Activated T-cell treated with anti-CD3 and anti-CD28 coated beads, Interleukin-2, amount 50 U/mL, for 24 hours (primary cell): ENCODE measurements around the gene TMEM106C.
A peak's percentile ranks its signal among the peaks of the same experiment; 100 is the strongest.

Experiments used
- DNase-seq: peaks from one replicate; pipeline ENCODE4 v3.0.0-alpha.2; 2020
- H3K27ac Mint-ChIP-seq: 2 replicates; pipeline ENCODE4 v1.8.0; 2020; ENCODE audit warnings: mild to moderate bottlenecking, mixed read lengths
- H3K27me3 Mint-ChIP-seq: 2 replicates; pipeline ENCODE4 v1.8.0; 2020; ENCODE audit warnings: mixed read lengths
- H3K36me3 Mint-ChIP-seq: 2 replicates; pipeline ENCODE4 v1.8.0; 2020; ENCODE audit warnings: low read depth, mixed read lengths
- H3K4me1 Mint-ChIP-seq: 2 replicates; pipeline ENCODE4 v1.8.0; 2020; ENCODE audit warnings: low read depth, mixed read lengths
- H3K4me3 Mint-ChIP-seq: 2 replicates; pipeline ENCODE4 v1.8.0; 2020; ENCODE audit warnings: mild to moderate bottlenecking, moderate library complexity, mixed read lengths
- H3K9me3 Mint-ChIP-seq: 2 replicates; pipeline ENCODE4 v1.8.0; 2020; ENCODE audit warnings: mixed read lengths

The TMEM106C gene

DNA sequence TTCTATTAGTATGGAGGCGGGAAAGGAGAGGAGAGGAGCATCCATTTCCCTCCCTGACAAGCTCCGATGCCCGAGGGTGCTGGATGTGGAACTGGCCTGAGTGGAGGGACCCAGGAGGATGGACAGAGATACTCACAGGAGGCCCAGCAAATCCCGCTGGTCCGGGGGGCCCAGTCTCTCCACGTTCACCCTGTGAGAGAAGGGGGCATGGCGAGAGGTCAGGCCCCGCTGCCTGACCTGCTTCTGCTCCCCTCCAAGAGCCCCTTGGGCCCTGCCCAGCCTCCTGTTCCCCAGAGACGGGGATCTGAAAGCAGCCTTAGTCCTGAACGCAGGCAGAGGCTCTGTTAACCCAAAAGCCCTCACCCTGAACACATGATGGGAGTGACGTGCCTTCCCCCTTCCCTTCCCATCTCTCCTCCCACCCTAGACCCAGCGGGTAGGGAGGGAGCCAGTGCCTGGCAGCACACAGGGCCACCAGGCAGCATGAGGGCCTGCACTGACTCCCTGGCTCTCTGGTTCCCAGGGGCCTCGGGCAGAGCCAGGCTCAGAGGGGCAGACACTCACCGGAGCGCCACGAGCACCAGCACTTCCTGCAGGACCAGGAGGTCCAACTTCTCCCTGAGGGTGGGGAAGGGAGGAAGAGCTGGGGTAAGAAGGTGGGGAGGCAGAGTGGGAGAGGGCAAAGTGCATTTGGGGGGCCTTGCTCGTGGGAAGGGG lies 17.5 kb downstream of the TMEM106C start:
- no peaks in the 10 kb centered on the region for H3K27me3 Mint-ChIP-seq
- no peaks in the 10 kb centered on the region for H3K36me3 Mint-ChIP-seq
- no peak for DNase-seq
- H3K27ac Mint-ChIP-seq, result no peak overlapping the region
- no peak overlapping the region for H3K4me3 Mint-ChIP-seq
- no peaks in the 10 kb centered on the region for H3K4me1 Mint-ChIP-seq
- no peaks in the 10 kb centered on the region for H3K9me3 Mint-ChIP-seq

DNA sequence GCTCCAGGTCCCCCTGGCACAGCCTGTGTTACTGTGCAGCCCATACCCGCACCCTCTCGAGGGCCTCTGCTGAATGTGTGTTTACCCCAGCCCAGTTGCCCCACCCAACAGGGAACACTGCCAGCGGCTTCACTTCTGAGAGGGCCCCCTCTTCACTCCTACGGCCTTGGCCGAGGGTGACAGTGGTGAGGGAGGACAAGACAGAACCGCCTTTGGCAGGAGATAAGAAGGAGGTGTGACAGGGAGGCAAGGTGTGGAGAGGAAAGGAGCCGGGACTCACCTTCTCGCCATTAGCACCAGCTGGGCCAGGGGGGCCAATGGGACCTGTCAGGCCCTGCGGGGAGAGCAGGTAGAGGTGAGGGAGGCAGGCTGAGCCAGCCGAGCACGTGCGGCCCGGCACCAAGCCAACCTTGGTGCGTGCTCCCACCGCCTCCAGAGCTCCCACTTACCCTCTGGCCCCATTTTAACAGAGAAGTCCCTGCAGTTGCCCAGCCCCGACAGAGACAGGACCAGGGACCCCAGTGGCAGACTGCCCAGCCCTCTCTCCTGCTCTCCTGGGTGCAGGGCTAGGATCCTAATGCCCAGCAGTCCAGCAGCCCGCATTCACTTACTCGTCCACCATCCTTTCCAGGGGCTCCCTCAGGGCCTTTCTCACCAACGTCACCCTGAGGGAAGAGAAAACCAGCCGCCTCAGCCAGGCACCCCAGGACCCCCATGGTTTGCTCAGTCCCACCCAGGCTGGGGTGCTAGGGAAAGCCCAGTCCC lies 18.3 kb downstream of the TMEM106C start:
- no peak overlapping the region for H3K4me3 Mint-ChIP-seq
- no peak overlapping the region for H3K27ac Mint-ChIP-seq
- no peaks in the 10 kb centered on the region for H3K27me3 Mint-ChIP-seq
- H3K36me3 Mint-ChIP-seq, result no peaks in the 10 kb centered on the region
- H3K4me1 Mint-ChIP-seq, result no peaks in the 10 kb centered on the region
- no peak for DNase-seq
- no peaks in the 10 kb centered on the region for H3K9me3 Mint-ChIP-seq

DNA sequence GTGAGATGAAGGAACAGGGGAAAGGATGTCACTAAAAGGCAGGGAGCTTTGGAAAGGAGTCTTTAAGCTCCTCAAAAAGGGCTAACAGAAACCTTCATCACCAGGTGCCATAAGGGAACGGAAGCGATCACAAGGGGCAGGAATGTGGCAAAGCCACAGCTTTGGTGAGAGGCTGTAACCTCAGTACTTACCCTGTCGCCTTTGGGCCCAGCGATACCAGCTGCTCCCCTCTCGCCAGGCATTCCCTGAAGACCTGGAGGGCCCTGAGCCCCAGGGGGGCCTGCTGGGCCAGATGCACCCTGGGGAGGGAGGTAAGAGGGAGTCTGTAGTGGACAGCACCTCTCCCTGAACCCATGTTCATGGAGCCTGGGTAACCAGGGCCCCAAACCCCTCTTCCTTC lies 18.9 kb downstream of the TMEM106C start:
- Mint-ChIP-seq H3K4me3 (no peak overlapping the region), H3K27me3 (no peaks in the 10 kb centered on the region), H3K36me3 (no peaks in the 10 kb centered on the region), H3K9me3 (no peaks in the 10 kb centered on the region), H3K4me1 (no peaks in the 10 kb centered on the region), H3K27ac (no peak overlapping the region)
- DNase-seq, result no peak

DNA sequence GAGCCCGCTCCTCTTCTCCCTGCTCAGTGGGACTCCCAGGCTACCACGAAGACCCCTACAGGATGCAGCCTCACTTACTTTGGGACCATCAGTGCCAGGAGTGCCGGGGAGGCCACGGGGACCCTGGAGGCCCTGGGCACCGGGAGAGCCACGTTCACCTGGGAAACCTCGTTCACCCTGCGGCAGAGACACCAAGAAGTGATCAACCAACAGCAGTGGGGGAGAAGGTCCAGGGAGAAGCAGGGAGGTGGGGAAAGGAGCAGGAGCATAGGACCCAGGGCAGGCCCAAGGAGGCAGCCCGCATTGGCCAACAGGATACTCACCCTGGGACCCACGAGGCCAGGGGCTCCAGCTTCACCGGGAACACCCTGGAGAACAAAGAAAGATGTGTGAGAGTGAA lies 19.4 kb downstream of the TMEM106C start:
- no peaks in the 10 kb centered on the region for H3K27me3 Mint-ChIP-seq
- no peaks in the 10 kb centered on the region for H3K4me1 Mint-ChIP-seq
- no peak overlapping the region for H3K4me3 Mint-ChIP-seq
- H3K27ac Mint-ChIP-seq, result no peak overlapping the region
- H3K9me3 Mint-ChIP-seq, result no peaks in the 10 kb centered on the region
- DNase-seq, result no peak
- H3K36me3 Mint-ChIP-seq, result no peaks in the 10 kb centered on the region

DNA sequence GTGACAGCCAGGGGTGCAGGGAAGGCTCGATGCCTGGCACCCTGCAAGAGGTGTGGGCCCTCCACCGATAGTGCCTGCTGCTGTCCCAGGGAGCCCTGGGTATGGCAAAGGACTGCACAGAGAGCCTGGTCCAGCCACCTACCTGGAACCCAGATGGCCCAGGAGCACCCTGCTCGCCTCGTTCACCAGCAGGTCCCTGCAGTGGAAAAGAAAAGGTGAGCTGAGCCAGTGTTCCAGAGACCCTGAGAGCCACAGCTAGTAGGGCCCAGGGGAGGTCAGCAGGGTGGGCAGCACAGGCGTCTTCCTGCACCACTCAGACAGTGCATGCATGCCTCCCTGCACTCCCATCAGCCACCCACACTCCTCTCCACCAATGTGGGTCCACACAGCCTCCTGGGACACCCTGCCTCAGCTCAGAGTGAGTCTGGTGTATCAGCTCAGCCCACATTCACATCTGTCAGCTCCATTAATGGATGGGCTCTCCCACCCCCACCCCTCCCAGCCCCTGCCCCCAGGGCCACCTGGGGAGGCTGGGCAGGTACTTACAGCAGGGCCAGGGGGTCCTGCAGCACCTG lies 20.2 kb downstream of the TMEM106C start:
- H3K4me3 Mint-ChIP-seq, result no peak overlapping the region
- H3K9me3 Mint-ChIP-seq, result no peaks in the 10 kb centered on the region
- H3K27me3 Mint-ChIP-seq, result no peaks in the 10 kb centered on the region
- H3K36me3 Mint-ChIP-seq, result no peaks in the 10 kb centered on the region
- H3K27ac Mint-ChIP-seq, result no peak overlapping the region
- no peaks in the 10 kb centered on the region for H3K4me1 Mint-ChIP-seq
- no peak for DNase-seq

DNA sequence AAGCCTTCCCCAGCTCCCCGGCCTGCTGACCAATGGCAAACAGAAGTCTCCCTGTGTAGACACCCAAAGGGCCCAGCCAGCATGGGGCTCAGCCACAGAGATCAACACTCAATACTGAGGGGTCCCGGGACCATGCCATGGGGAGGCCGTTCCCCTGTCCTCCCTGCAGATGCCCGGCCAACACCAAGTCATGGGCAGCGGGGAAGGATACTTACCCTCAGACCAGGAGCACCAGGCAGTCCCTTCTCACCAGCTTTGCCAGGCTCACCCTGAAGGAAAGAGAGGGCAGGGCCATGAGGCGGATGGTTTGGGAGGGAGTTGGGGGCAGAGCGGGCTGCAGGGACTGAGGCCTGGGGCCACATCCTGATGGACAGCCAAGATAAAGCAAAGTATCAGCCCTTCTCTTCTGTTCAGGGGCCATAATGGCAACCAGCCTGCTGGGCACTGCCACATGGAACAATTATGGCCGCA lies 21.0 kb downstream of the TMEM106C start:
- DNase-seq, result no peak
- no peaks in the 10 kb centered on the region for H3K36me3 Mint-ChIP-seq
- peaks cover 4% of the 10 kb centered on the region for H3K27me3 Mint-ChIP-seq
- H3K9me3 Mint-ChIP-seq, result no peaks in the 10 kb centered on the region
- H3K27ac Mint-ChIP-seq, result no peak overlapping the region
- no peak overlapping the region for H3K4me3 Mint-ChIP-seq
- H3K4me1 Mint-ChIP-seq, result peaks cover 4% of the 10 kb centered on the region

DNA sequence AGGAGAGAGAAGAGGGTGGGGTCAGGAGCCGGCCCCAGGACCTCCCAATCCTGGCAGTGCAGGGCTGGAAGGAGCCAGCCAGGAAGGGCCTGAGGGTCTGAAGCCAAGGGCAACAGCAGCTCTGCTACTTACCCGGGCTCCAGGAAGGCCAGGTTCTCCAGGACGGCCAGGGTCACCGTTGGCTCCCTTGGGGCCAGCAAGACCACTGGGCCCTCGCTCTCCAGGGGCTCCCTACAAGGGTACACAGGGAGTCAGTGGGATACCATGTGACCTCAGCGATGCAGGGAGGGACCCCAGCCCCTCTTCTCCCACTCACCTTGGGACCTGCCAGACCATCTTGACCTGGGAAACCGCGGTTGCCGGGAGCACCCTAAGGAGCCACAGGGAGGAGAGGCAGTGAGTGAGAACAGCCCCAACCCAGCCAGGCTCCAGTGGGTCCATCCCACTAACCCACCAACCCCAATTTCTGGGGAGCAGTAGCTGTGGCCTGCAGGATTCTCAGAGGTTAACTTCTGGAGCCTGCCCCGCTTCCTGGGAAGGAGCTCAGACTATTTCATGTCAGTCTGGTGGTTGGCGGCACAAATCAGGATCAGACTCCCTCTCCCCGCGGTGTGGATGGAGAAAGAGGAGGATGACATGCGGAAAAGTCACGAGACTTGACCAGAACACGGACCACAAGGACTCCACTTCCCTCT lies 22.3 kb downstream of the TMEM106C start:
- DNase-seq, result no peak
- H3K36me3 Mint-ChIP-seq, result no peaks in the 10 kb centered on the region
- no peaks in the 10 kb centered on the region for H3K9me3 Mint-ChIP-seq
- H3K4me3 Mint-ChIP-seq, result no peak overlapping the region
- H3K4me1 Mint-ChIP-seq, result peaks cover 18% of the 10 kb centered on the region
- no peak overlapping the region for H3K27ac Mint-ChIP-seq
- peaks cover 4% of the 10 kb centered on the region for H3K27me3 Mint-ChIP-seq

DNA sequence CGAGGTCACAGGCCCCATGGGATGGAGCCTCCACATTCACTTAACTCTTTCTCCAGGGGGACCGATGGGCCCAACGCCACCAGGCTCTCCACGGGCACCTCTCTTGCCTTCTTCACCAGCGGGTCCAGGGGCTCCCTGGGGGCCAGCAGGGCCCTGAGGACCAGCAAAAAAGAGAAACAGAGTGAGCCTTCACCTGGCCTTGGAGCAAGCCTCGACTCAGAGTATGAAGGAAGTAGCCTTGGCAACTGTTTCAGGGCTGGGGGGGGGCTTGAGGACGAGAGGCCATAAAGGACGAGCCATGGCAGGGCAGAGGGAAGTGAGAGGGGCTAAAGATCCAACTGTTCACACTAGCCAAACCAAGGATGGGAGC lies 22.9 kb downstream of the TMEM106C start:
- no peak for DNase-seq
- H3K4me1 Mint-ChIP-seq, result peaks cover 23% of the 10 kb centered on the region

DNA sequence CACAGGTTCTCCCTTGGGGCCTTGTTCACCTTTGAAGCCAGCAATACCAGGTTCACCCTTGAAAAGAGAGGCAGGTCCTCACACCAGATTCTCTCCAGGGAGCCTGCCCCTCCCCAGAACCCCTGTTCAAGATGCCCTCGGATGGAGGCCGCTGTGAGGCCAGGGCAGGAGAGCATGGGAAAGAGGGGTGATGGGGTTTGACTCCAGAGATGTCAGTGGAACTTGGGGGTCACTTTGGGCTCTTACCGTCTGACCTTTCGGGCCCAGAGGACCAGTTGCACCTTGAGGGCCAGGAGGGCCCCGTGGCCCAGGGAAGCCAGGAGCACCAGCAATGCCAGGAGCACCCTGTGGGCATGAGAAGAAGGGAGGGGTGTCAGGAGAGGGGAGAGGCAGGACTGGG lies 23.4 kb downstream of the TMEM106C start:
- Mint-ChIP-seq H3K27ac (no peak overlapping the region), H3K27me3 (peaks cover 5% of the 10 kb centered on the region), H3K4me3 (no peak overlapping the region), H3K9me3 (no peaks in the 10 kb centered on the region), H3K4me1 (peaks cover 23% of the 10 kb centered on the region), H3K36me3 (no peaks in the 10 kb centered on the region)
- no peak for DNase-seq

More for the DNA sequence above, 22.9 kb downstream of the TMEM106C start:
- Mint-ChIP-seq H3K4me3 (no peak overlapping the region), H3K9me3 (no peaks in the 10 kb centered on the region), H3K27me3 (peaks cover 4% of the 10 kb centered on the region), H3K36me3 (no peaks in the 10 kb centered on the region), H3K27ac (no peak overlapping the region)

DNA sequence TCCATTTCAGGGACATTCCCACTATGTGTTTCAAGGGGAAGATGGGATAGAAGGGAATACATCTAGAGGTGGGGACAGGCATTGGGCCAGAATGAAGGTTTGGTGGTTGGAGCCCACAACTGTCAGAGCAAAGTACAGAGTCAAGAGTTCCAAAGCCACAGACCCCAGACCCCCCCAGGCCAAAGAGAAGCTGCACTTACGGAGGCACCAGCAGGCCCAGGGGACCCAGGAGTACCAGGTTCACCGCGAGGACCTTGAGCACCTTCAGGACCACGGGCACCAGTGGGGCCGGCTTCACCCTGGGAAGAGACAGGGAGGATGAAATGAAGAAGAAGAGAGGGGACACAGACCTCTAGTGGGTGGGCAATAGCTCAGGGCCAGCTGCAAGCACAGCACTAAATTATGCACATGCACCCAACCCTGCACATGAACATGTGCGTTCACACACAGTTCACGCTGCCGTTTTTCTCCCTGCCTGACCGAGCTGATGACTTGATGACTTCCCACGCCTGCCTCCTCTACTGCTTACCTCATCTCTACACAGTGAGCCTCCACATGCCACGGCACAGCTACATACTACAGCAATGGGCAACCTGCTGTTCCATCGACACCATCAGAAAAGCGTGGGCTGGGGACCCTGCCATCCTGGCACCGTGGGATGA lies 24.1 kb downstream of the TMEM106C start:
- H3K36me3 Mint-ChIP-seq, result no peaks in the 10 kb centered on the region
- no peak overlapping the region for H3K27ac Mint-ChIP-seq
- H3K4me1 Mint-ChIP-seq, result peaks cover 23% of the 10 kb centered on the region
- H3K27me3 Mint-ChIP-seq, result peaks cover 9% of the 10 kb centered on the region
- no peaks in the 10 kb centered on the region for H3K9me3 Mint-ChIP-seq
- peak; percentile 19 for DNase-seq
- no peak overlapping the region for H3K4me3 Mint-ChIP-seq

DNA sequence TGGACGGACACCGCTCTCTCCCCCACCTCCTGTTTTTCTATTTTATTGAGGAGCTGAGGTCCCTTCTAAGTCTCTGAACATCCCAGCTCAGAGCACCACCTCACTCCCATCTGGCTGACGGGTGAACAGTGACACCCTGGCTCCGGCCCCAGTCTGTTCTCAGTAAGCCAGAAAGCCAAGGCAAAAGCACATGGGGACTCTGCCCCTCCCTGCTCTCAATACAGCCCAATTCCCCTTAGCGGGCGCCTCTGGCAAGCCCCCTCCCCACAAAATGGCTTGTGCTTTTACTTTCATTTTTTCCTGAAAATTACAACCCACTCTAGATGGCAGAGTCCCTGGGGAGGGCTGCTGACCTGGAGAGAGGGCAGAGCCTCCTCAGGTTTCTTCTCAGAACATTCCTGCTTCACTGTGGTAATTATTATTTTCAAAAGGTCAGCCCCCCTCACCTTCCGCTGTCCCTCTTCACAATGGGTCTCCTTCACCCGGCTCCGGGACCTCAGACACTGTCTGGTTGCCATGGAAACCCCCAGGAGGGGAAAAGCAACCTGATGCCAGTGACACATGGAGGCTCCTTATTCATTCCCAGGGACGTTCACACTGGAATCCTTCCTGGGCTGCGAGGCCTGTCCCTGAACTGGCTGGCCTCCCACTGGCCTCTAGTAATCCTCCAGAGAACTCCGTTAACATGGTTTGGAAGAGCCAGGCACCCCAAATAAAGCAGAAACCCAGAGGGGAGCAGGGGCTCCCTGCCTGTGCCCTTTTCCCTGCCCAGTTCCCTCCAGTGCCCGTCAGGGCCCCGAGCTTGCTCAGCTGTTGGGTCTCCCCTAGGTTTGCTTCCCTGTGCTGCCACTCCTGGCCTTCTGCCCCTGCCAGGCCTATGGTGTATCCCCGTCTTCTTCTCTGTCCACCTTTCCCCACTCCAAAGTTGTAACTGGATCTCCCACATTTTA lies 25.0 kb downstream of the TMEM106C start:
- no peak overlapping the region for H3K27ac Mint-ChIP-seq
- no peak overlapping the region for H3K4me3 Mint-ChIP-seq
- peaks cover 23% of the 10 kb centered on the region for H3K4me1 Mint-ChIP-seq
- H3K9me3 Mint-ChIP-seq, result no peaks in the 10 kb centered on the region
- DNase-seq, result peak; percentile 26
- H3K36me3 Mint-ChIP-seq, result no peaks in the 10 kb centered on the region
- peaks cover 12% of the 10 kb centered on the region for H3K27me3 Mint-ChIP-seq

DNA sequence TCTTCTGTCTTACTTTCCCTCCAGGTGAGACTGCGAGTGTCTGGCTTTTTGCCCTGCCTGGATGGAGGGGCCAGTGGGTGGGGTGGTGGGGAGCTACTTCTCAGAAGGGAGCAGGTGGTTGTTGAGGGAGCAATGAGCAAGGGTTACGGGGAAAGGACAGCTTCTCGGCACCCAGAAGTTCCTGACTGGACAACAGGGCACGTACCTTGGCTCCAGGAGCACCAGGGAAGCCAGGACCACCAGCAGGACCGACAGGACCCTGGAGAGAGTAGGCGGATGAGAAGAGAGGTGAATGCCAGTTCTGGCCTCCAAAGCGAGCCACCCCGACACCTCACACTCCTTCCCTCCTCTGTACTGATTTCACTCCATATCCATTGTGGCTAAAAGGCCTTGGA lies 25.6 kb downstream of the TMEM106C start:
- DNase-seq, result no peak
- H3K27me3 Mint-ChIP-seq, result peaks cover 17% of the 10 kb centered on the region
- no peak overlapping the region for H3K27ac Mint-ChIP-seq
- peaks cover 23% of the 10 kb centered on the region for H3K4me1 Mint-ChIP-seq
- no peaks in the 10 kb centered on the region for H3K36me3 Mint-ChIP-seq
- no peak overlapping the region for H3K4me3 Mint-ChIP-seq
- no peaks in the 10 kb centered on the region for H3K9me3 Mint-ChIP-seq

DNA sequence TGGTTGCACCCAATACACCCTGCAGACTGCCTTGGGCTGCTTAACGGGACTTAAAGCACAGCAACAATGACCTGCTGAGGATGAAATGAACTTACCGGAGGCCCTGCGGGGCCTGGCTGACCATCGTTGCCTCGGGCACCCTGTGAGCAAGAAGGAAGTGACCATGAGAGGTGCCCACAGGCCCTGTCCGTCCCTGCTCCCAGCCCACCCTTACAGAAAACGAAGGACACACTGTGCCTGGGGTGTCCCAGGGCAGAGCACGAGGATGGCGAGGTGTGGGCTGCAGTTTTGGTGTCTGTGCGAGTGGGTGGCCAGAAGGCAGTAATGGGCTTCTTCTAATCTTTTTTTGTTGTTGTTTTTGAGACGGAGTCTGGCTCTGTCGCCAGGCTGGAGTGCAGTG lies 26.3 kb downstream of the TMEM106C start:
- Mint-ChIP-seq H3K27me3 (peaks cover 17% of the 10 kb centered on the region), H3K4me3 (no peak overlapping the region), H3K27ac (peak overlapping the region; percentile 4), H3K4me1 (peaks cover 23% of the 10 kb centered on the region), H3K36me3 (no peaks in the 10 kb centered on the region), H3K9me3 (no peaks in the 10 kb centered on the region)
- DNase-seq, result no peak
